NCI-H1092 treated with DMSO at 0.1 percent for 48 hours (cell line): ENCODE data around the gene ARID4B.
A peak's percentile ranks its signal among the peaks of the same experiment; 100 is the strongest.
"Not testable (repeated sequence)": the region's sequence is repeated elsewhere in the genome, so short reads cannot be mapped to it uniquely, and the experiment has no call there.

ENCODE experiments used
- DNase-seq: peaks from one replicate; lab custom pipeline; 2025; lab: John Stamatoyannopoulos, UW

ARID4B gene

DNA sequence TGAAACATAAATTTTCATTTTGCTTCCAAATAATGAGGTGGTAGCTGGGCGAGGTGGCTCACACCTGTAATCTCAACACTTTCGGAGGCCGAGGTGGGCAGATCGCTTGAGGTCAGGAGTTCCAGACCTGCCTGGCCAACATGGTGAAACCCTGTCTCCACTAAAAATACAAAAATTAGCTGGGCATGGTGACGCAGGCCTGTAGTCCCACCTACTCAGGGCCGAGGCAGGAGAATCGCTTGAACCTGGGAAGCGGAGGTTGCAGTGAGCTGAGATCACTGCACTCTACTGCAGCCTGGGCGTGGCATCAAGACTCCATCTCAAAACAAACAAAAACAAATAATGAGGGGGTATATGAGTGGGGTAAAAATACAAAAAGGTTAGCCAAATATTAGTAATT, 168.0 kb downstream of the ARID4B start:
- DNase-seq: not testable (repeated sequence)

DNA sequence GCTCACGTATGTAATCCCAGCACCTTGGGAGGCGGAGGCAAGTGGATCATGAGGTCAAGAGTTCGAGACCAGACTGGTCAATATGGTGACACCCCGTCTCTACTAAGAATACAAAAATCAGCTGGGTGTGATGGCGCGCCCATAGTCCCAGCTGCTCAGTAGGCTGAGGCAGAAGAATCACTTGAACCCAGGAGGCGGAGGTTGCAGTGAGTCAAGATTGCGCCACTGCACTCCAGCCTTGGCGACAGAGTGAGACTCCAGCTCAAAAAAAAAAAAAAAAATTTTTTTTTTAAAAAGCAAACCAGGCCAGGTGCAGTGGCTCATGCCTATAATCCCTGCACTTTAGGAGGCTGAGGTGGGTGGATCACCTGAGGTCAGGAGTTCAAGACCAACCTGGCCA, 168.7 kb downstream of the ARID4B start:
- not testable (repeated sequence) for DNase-seq

DNA sequence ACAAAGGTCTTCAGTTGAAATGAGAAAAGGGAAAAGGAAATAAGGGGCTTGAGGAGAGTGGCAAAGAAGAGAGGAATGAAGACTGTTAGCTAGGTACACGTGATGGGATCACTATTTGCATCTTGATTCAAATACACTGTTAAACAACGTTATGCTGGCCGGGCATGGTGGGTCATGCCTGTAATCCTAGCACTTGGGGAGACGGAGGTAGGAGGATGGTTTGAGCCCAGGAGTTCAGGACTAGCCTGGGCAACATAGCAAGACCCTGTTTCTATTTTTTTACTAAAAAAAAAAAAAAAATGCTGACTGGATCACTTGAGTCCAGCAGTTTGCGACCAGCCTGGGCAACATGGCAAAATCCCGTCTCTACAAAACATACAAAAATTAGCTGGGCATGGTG, 169.3 kb downstream of the ARID4B start:
- no peak for DNase-seq

DNA sequence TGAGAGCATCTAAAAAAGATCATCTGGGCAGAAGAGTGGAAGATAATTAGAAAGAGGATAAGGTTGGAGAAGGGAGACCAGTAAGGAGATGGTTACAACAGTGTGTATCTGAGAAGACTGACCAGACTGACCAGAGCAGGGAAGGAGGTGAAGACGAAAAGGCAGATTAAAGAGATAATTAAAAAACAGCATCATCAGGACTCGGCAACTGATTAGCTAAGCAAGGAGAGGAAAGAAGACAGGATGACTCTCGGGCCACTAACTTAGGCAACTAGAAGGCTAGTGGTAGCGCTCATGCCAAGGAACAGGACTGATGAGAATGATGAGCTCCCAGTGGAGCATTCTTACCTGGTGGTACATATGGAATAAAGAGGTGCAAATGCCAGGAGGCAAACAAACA, 170.8 kb downstream of the ARID4B start:
- DNase-seq: no peak

DNA sequence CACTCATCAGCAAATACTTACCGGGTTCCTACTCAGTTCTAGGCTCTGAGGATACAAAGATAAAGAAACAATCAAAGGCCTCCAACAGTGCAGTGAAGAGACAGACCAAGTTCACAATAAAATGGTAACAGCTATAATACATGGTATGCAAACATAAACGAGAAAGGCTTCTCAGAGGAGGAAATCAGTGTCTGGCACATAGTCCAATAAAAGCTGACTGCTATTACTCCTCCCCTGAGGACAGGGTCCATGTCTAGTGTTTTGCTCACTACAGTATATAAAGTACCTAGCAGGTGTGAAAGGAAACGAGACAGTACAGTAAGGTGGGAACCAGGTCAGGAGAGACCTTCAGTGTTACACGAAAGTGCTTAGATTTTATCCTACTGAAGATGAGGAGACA, 171.2 kb downstream of the ARID4B start:
- DNase-seq: no peak

DNA sequence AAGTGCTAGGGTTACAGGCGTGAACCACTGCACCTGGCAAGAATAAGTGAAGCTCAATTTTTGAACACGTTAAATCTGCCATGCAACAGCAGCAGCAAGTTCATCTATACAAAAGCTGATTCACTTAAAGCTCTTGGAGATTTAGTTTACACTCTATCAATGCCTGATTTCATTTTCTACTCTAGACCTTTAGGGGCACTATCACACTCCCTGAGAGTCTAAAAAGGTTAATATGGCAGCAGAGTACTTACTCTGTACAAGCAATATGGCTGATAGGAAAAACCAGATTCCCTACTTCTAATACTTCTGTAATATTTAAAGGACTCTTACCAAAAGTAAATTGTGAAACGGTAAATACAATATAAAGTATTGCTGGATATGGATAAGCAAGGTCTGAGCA, 171.7 kb downstream of the ARID4B start:
- DNase-seq: no peak

DNA sequence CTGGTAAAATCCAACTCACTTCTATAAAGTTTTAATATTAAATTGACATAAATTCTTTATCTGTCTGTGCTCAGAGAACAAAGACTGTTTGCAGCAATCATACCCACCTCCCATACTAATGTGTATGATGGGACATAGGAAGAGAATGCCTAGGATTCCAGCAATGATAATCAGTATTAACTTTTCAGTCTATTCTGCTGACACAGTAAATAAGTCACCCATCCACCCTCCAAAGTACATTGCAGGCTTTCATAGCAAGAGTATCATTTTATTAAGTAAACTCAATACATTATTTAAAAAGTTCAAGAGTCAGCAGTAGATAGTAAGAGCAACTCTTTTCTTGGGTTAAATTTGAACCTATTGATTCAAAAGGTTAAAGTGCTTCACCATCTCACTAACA, 175.7 kb downstream of the ARID4B start:
- no peak for DNase-seq

DNA sequence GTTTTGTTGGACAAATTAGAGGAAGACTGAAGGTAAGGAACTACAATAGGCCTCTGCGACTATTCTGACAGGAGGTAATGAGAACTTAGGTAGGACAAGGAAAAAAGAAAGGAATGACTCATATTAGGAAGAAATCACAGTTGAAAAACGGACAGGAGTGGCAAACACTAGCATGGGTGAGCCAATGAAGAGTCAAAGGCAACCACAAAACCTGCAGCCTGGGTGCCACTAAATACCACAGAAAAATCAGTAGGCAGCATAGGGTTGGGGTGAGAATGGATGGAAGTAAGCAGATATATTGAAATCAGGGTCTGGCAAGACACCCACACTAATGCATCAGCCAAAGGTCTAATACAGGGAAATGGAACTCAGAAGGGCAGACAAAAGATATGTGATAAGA, 176.9 kb downstream of the ARID4B start:
- no peak for DNase-seq

DNA sequence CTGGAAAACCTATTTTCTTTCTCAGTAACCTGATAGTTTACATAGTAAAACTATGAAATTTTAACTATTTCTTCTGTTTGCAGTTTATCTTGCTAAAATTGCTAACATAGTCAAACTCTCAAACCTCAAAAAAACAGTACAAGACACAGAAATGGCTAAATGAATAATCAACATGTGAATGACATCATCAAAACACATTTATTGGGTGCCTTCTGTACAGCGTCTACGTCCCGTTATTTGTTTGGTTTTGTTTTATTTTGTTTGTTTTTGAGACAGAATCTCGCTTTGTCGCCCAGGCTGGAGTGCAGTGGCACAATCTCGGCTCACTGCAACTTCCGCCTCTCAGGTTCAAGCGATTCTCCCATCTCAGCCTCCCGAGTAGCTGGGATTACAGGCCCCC, 178.2 kb downstream of the ARID4B start:
- DNase-seq: no peak

DNA sequence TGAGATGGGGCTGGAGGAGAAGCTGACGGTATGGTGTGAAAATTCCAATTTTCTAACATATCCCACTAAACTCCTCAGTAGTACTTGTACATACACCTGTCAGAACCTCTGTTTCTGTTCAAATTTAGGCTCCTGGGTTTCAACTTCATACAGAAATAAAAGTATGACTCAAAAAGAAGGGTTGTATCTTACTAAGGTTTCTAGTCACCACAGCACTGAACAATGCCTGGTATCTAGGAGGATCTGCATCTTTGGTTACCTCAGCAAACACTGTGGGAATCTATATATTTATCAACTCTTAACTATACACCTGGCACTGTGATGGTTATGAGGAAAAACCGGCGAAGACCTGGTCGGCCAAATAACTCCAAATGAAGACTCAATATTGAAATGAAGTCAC, 180.7 kb downstream of the ARID4B start:
- no peak for DNase-seq

DNA sequence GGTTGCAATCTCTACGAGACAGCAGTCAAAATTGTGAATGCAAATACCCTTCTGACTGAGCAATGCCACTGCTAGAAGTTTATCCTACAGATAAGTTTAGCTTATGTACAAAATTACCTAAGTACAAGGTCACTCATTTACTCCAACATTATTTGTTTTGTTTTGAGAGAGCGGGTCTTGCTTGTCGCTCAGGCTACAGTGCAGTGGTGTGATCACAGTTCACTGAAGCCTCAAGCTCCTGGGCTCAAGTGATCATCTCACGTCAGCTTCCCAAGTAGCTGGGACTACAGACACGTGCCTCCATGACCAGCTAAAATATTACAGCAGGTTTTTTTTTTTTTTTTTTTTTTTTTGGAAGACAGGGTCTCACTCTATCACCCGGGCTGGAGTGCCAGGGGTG, 182.3 kb downstream of the ARID4B start:
- DNase-seq: no peak

DNA sequence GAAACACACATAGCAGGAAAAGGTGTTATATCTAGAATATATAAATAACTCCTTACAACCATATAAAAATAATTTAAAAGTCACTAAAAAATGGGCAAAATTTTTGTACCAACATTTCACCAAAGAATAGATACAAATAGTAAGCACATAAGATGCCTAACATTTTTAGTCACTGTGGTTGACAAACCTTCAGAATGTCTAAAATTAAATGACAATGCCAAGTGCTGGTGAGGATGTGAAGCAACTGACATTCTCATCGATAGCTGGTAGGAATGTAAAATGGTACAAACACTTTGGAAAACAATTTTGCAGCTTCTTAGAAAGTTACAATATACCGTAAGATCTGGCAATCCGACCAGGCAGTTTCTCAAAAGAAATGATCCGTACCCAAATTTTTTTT, 185.0 kb downstream of the ARID4B start:
- DNase-seq: no peak

DNA sequence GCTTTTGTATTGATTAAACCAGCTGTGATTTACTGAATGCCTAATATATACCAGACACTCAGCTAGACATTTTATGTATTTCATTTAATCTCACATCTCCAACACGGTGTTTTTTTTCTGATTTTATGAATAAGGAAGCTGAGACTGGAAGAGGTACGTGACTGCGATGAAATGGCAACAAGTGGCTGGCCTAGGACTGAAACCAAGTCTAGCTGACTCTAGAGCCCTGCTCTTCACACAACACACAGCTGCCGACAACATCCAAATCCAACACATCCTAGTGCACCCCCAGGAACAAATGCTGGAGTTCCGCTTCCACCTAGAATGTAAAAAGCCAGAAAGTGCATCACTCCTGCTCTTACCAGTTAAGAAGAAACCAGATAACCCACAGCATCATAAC, 188.7 kb downstream of the ARID4B start:
- no peak for DNase-seq

DNA sequence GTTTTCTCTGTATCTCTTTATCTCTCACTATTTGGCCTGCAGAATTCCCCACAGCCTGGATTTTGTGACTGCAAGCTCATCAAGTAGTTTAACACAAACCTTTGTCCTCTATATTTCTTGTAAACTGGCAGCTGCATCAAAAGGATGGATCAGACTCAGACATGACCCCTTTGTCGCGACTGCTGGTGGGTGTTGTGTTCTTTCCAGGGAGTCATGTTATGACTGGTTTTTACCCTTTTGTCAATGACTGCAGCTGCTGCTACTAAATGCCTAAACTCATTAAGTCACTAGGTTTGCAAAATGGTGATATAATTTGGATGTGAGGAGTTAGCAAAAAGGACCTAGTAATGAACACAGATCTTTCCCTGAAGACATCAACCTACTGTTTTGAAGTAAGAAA, 189.2 kb downstream of the ARID4B start:
- DNase-seq: no peak

DNA sequence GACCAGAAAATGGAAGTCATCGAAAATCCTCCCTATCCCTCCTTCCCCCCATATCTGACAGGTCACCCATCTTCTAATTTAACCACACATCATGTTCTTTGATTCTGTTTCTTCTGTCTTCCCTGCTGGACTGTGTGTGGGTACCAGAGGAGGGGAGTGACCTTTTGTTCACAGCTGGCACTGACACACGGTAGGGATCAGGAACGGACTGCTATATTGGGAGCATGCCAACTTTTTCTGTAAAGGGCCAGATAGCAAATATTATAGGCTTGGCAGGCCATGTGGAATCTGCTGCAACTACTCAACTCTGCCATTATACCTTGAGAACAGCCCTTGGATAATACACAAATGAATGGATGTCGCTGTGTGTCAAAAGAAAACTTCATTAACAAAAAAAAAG, 191.9 kb downstream of the ARID4B start:
- DNase-seq: peak; percentile 61

DNA sequence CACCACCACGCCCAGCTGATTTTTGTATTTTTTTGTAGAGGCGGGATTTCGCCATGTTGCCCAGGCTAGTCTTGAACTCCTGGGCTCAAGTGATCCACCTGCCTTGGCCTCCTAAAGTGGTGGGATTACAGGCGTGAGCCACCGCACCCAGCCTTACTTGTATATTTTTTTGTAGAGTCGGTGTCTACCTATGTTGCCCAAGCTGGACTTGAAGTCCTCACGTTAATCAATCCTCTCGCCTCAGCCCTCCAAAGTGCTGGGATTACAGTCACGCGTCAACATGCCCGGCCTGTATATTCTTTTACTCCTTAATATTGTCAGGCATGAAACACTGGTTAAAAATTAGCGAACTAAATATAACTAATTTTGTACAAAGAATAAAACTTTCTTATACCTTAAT, 193.8 kb downstream of the ARID4B start:
- DNase-seq: no peak

DNA sequence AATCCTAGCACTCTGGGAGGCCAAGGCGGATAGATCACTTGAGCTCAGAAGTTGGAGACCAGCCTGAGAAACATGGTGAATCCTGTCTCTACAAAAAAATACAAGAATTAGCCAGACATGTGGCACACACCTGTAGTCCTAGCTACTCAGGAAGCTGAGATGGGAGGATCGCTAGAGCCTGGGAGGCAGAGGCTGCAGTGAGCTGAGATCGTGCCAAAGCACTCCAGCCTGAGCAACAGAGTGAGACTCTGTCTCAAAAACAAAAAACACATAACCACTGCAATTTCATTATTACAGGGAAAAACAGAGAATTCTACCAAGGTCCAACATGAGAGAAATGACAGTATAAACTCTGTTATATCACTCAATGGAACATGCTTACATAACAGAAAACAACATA, 194.9 kb downstream of the ARID4B start:
- no peak for DNase-seq

DNA sequence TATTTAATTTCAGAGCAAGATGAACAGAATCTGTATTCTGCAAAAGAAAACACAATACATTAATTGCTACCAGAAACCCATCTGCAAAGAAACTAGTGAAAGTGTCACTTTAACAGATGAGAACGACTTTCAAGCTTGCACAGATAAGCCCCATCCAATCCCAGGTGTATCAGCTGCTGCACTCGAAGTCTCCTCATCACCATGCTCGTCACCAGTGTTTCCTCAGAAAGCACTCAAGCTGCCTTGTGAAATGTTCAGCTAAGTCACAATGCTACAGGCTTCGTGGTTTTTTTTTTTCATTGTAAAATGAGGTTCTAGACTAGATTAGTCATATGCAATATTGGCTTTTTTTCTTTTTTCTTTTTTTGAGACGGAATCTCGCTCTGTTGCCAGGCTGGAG, 196.0 kb downstream of the ARID4B start:
- no peak for DNase-seq

DNA sequence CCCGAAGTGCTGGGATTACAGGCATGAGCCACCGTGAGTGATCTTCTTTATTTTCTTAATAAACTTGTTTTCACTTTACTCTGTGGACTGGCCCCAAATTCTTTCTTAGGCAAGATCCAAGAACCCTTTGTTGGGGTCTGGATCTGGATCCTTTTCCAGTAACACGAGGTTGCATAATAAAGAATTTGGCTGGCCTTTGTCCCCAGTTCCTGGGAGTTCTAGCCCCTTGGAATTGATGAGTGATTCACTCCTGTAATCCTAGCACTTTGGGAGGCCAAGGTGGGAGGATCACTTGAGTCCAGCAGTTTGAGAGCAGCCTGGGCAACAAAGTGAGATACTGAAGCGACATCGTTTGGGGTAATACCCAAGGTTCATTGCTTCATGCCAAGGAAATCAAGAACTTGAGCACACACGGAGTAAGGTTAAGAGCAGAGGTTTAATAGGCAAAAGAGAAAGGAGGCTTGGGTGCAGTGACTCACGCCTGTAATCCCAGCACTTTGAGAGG, 197.2 kb downstream of the ARID4B start:
- DNase-seq: no peak

DNA sequence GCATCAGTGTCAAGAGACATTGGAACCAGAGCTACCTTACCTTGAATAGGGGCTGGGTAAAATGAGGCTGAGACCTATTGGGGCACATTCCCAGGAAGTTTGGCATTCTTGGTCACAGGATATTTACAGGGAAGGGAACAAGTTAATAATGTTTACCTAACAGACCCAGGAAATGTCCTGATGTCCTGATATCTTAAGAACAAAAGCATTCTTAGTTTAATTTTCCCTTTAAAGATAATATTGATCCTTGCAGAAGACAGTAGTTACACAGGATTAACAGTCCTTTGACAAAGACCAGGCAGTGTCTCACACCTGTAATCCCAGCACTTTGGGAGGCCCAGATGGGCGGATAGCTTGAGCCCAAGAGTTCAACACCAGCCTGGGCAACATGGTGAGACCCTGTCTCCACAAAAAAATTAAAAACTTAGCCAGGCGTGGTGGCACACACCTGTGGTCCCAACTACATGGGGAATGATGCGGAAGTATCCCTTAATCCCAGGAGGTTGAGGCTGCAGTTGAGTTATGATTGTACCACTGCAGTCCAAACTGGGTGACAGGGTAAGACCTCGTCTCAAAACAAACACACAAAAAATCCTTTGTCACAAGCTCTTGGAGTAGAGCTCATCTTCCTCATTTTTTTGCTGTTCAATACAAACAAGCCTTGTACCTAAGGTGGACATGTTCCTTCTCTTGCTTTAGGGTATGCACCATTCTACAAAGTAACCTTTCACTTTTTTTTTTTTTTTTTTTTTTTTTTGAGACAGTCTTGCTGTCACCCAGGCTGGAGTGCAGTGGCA, 198.0 kb downstream of the ARID4B start:
- no peak for DNase-seq

DNA sequence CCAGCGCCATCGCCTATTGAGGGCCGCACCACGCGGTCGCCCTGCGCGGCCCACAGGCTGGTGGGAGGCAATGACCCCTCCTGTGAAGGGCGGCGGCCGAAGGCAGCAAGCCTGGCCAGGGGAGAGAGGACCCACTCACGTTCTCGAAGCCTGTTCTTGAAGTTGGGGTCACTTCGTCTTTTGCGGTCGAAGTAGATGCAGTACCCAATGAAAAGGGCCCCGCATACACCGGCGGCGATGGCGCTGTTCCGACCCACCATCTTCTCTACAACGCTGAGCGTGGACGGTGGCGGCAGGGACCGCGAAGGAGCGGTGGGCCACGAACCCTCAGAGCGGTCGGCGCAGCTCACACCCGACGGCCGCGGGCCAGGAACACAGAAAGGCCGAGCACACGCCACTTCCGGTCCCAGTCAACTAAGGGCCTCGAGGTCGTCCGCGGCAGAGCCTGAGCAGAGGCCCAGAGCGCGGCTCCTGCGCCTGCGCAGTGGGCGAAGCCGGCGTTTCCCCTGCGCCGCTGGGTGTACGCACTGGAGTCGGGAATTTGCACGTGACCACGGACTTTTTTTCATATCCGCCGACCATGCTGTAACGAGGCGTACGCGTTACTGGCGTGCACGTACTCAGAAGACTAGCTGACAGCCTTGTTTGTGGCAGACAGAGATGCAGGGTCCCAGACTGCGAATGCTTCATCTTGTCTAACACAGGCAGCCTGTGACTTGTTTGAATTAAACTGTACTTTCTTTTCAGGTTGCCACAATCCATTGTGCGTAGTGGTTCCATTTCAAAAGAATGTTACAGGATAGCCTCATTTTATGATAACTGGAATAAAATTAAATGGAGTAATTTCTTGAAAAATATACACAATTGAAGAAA, 199.3 kb downstream of the ARID4B start, which contains the start of gene TOMM20:
TSS of gene TOMM20 (minus strand) at position 382 of the 873 bp plus-strand sequence. CDS start at position 260, 122 bp downstream.
- peak; percentile 99 for DNase-seq

DNA sequence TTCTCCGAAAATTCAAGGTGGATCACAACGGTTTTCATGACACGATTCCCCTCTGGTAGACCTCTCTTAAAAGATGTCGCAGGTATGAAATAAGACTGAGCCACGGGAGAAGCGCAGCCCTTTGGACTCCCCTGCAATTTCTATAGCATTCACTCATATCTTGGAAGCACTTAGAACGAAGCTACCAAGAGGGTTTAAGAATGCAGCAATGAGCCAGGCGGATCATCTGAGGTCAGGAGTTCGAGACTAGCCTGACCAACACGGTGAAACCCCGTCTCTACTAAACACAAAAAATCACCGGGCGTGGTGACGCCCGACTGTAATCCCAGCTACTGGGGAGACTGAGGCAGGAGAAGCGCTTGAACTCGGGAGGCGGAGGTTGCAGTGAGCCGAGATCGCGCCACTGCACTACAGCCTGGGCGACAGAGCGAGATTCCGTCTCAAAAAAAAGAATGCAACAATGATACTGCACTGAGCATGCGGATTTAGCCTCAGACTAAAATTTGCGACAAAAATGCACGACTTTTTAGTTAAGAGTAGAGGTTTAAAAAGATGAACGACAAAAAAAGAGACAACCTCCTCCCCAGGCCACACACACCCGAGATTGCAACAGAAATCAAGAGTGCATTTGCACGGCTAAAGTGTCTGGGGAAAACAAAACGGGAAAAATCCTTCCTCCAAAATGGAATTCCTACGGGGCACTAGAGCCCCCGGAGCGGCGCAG, 200.1 kb downstream of the ARID4B start:
- DNase-seq: peak; percentile 47
